DND-41 (cell line): Measurements from ENCODE around the gene RNF26.

Source experiments
- ATAC-seq: fragments of 200-7000 bp; cut with Tn5 transposase; 3 replicates; pipeline ENCODE4 v1.9.1; 2021; ENCODE audit warnings: low read depth; ENCODE audit not compliant: insufficient read depth
- DNase-seq: peaks from one replicate; pipeline ENCODE4 v3.0.0-alpha.2; 2020
- H2AFZ ChIP-seq: 2 replicates; pipeline ENCODE4 v1.6.0; 2012; ENCODE audit warnings: low read depth, low read length
- H3K27ac ChIP-seq: 2 replicates; pipeline ENCODE4 v1.5.1; 2012; ENCODE audit warnings: low read length, inconsistent platforms
- H3K27me3 ChIP-seq: fragments of 200-600 bp; sonication (generic); 2 replicates; pipeline ENCODE4 v1.6.0; 2012; ENCODE audit warnings: low read length, mild to moderate bottlenecking, inconsistent platforms; ENCODE audit not compliant: insufficient read depth, poor library complexity
- H3K36me3 ChIP-seq: 2 replicates; pipeline ENCODE4 v1.5.1; 2012; ENCODE audit warnings: low read length, inconsistent platforms; ENCODE audit not compliant: insufficient read depth
- H3K4me1 ChIP-seq: 2 replicates; pipeline ENCODE4 v1.5.1; 2012; ENCODE audit warnings: mild to moderate bottlenecking, low read length; ENCODE audit not compliant: insufficient read depth
- H3K4me2 ChIP-seq: 2 replicates; pipeline ENCODE4 v1.6.0; 2012; ENCODE audit warnings: mild to moderate bottlenecking, moderate library complexity, low read length, inconsistent platforms; ENCODE audit not compliant: insufficient read depth
- H3K4me3 ChIP-seq, 2 experiments: fragments of 200-600 bp in 1 of 2; shearing (Covaris generic) in 1 of 2; 2 replicates each; pipeline ENCODE4 v1.5.1; 2012 to 2016; ENCODE audit warnings: inconsistent platforms in 2 of 2, low read length in 2 of 2, mild to moderate bottlenecking in 2 of 2, low read depth in 1 of 2, moderate library complexity in 1 of 2
- H3K79me2 ChIP-seq: 2 replicates; pipeline ENCODE4 v1.6.0; 2012; ENCODE audit warnings: low read length, inconsistent platforms; ENCODE audit not compliant: insufficient read depth
- H3K9ac ChIP-seq: 2 replicates; pipeline ENCODE4 v1.6.0; 2012; ENCODE audit warnings: low read depth, mild to moderate bottlenecking, inconsistent platforms, low read length, moderate library complexity
- H3K9me3 ChIP-seq: 2 replicates; pipeline ENCODE4 v1.5.1; 2012; ENCODE audit warnings: low read length, moderate library complexity, mild to moderate bottlenecking, inconsistent platforms; ENCODE audit not compliant: insufficient read depth, severe bottlenecking
- H4K20me1 ChIP-seq: 2 replicates; pipeline ENCODE4 v1.6.0; 2012; ENCODE audit warnings: low read length; ENCODE audit not compliant: insufficient read depth
- CTCF ChIP-seq: IDR thresholded peaks from 2 replicates; pipeline ENCODE4 v1.5.1; 2012; ENCODE audit warnings: borderline replicate concordance, low read length, moderate library complexity, mild to moderate bottlenecking; ENCODE audit not compliant: poor library complexity, severe bottlenecking; ENCODE audit errors: extremely low read depth
- EZH2 ChIP-seq: IDR thresholded peaks from 3 replicates; pipeline ENCODE4 v1.6.1; 2012; ENCODE audit warnings: borderline replicate concordance, low read depth, mild to moderate bottlenecking, moderate library complexity, low read length, inconsistent platforms; ENCODE audit not compliant: severe bottlenecking

RNF26 gene

DNA sequence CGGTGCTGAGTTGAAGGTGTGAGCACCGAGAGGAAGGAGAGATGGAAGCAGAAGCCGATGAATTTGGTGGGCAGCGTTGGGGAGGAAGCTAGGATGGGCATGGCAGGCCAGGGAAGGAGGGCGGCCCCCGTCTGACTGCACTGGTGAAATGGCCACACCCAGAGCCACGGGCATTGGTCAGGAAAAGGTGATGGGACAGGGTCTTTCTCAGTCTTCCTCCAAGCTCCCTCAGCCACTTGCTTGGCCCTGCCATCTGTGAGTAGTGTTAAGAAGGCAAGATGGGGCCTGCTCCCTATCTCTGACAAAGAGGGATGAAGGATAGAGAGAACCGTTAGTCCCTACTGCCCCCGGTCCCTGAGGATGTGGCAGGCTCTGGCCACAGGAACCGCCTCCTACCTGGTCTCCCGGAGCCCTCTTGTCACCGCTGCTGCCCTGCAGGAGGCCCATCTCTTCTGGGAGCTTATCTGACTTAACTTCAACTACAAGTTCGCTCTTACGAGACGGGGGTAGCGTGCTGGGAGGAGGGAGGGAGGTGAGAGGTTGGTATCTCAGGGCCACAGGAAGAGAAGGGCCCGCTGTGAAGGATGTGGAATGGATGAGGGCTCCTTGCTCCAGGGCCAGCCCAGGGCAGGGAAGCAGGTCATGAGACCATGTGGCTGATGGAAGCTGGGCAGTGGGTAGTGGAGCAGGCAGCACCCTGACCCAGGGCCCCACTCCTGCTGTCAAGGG lies 24.2 kb upstream of the RNF26 start:
- H3K9ac ChIP-seq, result no peak overlapping the region
- no peak overlapping the region for H3K4me3 ChIP-seq
- no peak overlapping the region for H2AFZ ChIP-seq
- TF ChIP-seq EZH2 (no peak), CTCF (no peak)
- H3K27me3 ChIP-seq, result peaks cover 6% of the 10 kb centered on the region
- no peaks in the 10 kb centered on the region for H3K79me2 ChIP-seq
- no peak overlapping the region for H3K27ac ChIP-seq
- peaks cover 5% of the 10 kb centered on the region; the same call in 1 of the 2 replicates for H3K4me1 ChIP-seq
- no peaks in the 10 kb centered on the region for H3K9me3 ChIP-seq
- H3K4me2 ChIP-seq, result no peak overlapping the region
- H3K36me3 ChIP-seq, result peaks cover 12% of the 10 kb centered on the region
- no peaks in the 10 kb centered on the region for H4K20me1 ChIP-seq
- DNase-seq (no peak), ATAC-seq (no peak)

GRCh38 chr11:119310682-119311052 lies 23.7 kb upstream of the RNF26 start:
- no peaks in the 10 kb centered on the region for H3K79me2 ChIP-seq
- ATAC-seq (no peak), DNase-seq (no peak)
- peaks cover 10% of the 10 kb centered on the region for H3K4me1 ChIP-seq
- no peak overlapping the region for H3K27ac ChIP-seq
- peaks cover 3% of the 10 kb centered on the region for H4K20me1 ChIP-seq
- H3K27me3 ChIP-seq, result peaks cover 11% of the 10 kb centered on the region
- TF ChIP-seq CTCF, result no peak
- no peak for TF ChIP-seq EZH2
- no peak overlapping the region for H3K4me3 ChIP-seq
- no peaks in the 10 kb centered on the region for H3K9me3 ChIP-seq
- no peak overlapping the region for H2AFZ ChIP-seq
- H3K4me2 ChIP-seq, result no peak overlapping the region
- peaks cover 8% of the 10 kb centered on the region for H3K36me3 ChIP-seq
- no peak overlapping the region for H3K9ac ChIP-seq

DNA sequence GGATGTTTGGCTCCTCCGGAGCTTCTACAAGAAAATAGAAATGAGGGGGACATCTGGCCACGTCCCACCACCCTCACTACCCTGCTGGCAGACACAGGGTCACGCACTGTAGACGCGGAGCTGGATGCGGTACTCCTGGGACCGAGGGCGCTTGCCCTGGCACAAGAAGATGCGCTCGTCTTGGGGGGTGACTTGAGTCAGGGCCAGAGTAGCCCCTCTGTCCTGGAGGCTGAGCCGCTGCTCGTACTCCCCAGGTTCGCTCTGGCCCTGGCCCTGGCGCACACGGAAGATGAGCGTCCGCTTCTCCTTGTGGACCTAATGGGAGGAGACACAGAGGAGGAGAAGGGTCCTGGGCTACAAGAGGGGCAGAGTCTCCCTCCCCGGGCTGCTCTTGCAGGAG lies 19.6 kb upstream of the RNF26 start:
- Histone ChIP-seq H3K4me1 (peaks cover 27% of the 10 kb centered on the region), H4K20me1 (peaks cover 19% of the 10 kb centered on the region), H2AFZ (no peak overlapping the region), H3K27ac (no peak overlapping the region), H3K79me2 (no peaks in the 10 kb centered on the region), H3K27me3 (peaks cover 50% of the 10 kb centered on the region), H3K4me3 (no peak overlapping the region), H3K9ac (no peak overlapping the region), H3K9me3 (no peaks in the 10 kb centered on the region), H3K4me2 (peak overlapping the region; percentile 97; the same call in 1 of the 2 replicates), H3K36me3 (no peaks in the 10 kb centered on the region)
- TF ChIP-seq CTCF (no peak), EZH2 (no peak)
- DNase-seq (no peak), ATAC-seq (no peak)
